ENCODE data around the gene KCNS3. TPM values are rescaled to one million over a fixed set of nuclear protein-coding genes. Genes with fewer than 3 reads are reported as not detected.

Gene KCNS3
- total and polyA plus RNA-seq, 9 of the 15 experiments (the other 6 are each of a cell fraction or from before 2014, with no cell fraction given): 0.01 to 0.75 (median 0.25) TPM

GRCh38 chr2:17981936-17982335 is 103.5 kb downstream of the KCNS3 start:
- no peaks in the 10 kb centered on the region for H3K27me3 ChIP-seq (ENCODE audit: control insufficient read depth in 2 of 2, insufficient read depth in 2 of 2, low read length in 2 of 2)
- BruUV-seq (replicated peaks): no TSS peak
- H3K4me2 ChIP-seq (ENCODE audit: insufficient read depth, low read length): no peak overlapping the region
- no peaks in the 10 kb centered on the region for H3K4me1 ChIP-seq (replicated peaks in 1 of 2; ENCODE audit: control insufficient read depth in 2 of 2, insufficient read depth in 2 of 2, low read length in 2 of 2)
- no peak for DNase-seq (ENCODE audit: extremely low read depth in 1 of 4, low spot score in 3 of 4)
- in situ Hi-C loops (cut with MboI): no loop called here
- no peaks in the 10 kb centered on the region for H4K20me1 ChIP-seq (replicated peaks; ENCODE audit: control insufficient read depth, insufficient read depth, low read length)
- no peaks in the 10 kb centered on the region for H3K36me3 ChIP-seq (ENCODE audit: control insufficient read depth, insufficient read depth, low read length)
- no peak overlapping the region for H2AFZ ChIP-seq (ENCODE audit: low read depth, low read length)
- no peak overlapping the region for H3K9ac ChIP-seq (ENCODE audit: insufficient read depth in 1 of 2, low read depth in 2 of 2, low read length in 2 of 2)
- WGBS (ENCODE audit: insufficient coverage, low coverage, missing lambda C conversion rate): 0% methylated on average over 3 of the region's 3 CpGs
- H3K79me2 ChIP-seq (ENCODE audit: control insufficient read depth, insufficient read depth, low read length): no peaks in the 10 kb centered on the region
- H3K9me3 ChIP-seq (replicated peaks; ENCODE audit: control insufficient read depth, insufficient read depth, low read depth, low read length): no peaks in the 10 kb centered on the region
- TF ChIP-seq ZNF12 (CRISPR knock-in tag; IDR thresholded peaks at IDR 0.05) (no peak), TCF15 (CRISPR knock-in tag; IDR thresholded peaks at IDR 0.05) (no peak), NR4A1 (CRISPR knock-in tag; IDR thresholded peaks at IDR 0.05) (no peak), NR4A1 (tag; IDR thresholded peaks at IDR 0.05) (no peak), ZNF644 (tag; IDR thresholded peaks at IDR 0.05; ENCODE audit: low read depth) (no peak), RBM39 (optimal IDR thresholded peaks at IDR 0.05; ENCODE audit: low read depth, low read length) (no peak), SMAD1 (IDR thresholded peaks at IDR 0.05; ENCODE audit: low read depth, low read length, partially characterized antibody) (no peak), DEAF1 (CRISPR knock-in tag; IDR thresholded peaks at IDR 0.05) (no peak)
- TF ChIP-seq, protein P1, sequence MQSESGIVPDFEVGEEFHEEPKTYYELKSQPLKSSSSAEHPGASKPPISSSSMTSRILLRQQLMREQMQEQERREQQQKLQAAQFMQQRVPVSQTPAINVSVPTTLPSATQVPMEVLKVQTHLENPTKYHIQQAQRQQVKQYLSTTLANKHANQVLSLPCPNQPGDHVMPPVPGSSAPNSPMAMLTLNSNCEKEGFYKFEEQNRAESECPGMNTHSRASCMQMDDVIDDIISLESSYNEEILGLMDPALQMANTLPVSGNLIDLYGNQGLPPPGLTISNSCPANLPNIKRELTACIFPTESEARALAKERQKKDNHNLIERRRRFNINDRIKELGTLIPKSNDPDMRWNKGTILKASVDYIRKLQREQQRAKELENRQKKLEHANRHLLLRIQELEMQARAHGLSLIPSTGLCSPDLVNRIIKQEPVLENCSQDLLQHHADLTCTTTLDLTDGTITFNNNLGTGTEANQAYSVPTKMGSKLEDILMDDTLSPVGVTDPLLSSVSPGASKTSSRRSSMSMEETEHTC (IDR thresholded peaks at IDR 0.05): no peak
- TF ChIP-seq, protein P2, sequence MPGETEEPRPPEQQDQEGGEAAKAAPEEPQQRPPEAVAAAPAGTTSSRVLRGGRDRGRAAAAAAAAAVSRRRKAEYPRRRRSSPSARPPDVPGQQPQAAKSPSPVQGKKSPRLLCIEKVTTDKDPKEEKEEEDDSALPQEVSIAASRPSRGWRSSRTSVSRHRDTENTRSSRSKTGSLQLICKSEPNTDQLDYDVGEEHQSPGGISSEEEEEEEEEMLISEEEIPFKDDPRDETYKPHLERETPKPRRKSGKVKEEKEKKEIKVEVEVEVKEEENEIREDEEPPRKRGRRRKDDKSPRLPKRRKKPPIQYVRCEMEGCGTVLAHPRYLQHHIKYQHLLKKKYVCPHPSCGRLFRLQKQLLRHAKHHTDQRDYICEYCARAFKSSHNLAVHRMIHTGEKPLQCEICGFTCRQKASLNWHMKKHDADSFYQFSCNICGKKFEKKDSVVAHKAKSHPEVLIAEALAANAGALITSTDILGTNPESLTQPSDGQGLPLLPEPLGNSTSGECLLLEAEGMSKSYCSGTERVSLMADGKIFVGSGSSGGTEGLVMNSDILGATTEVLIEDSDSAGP (CRISPR knock-in tag; IDR thresholded peaks at IDR 0.05): no peak
- no peaks in the 10 kb centered on the region for H3K9me1 ChIP-seq (ENCODE audit: control insufficient read depth, insufficient read depth, low read length)
- no peak for FAIRE-seq
- ATAC-seq: no peak
- intact Hi-C loops (cut with micrococcal nuclease): no loop called here
- ChIA-PET POLR2A (no interaction called here), CTCF (ENCODE audit: low intra/inter-chr PET ratio) (no interaction called here)
- H3K4me3 ChIP-seq: no peak overlapping the region
- H3K27ac ChIP-seq (ENCODE audit: extremely low read depth, low read depth, low read length): no peak overlapping the region
